Trophoblast cell (in vitro differentiated cells and primary cell): ENCODE data around the gene MYH14.
"Not testable (repeated sequence)": the region's sequence is repeated elsewhere in the genome, so short reads cannot be mapped to it uniquely, and the experiment has no call there.

ENCODE experiments used
- DNase-seq, 2 donors: peaks; one replicate each; pipeline ENCODE4 v3.0.0-alpha.2; 2016
- H2AFZ ChIP-seq: 2 replicates; pipeline ENCODE4 v1.6.1; 2013; ENCODE audit warnings: low read length, moderate library complexity, mild to moderate bottlenecking; ENCODE audit not compliant: insufficient read depth, poor library complexity
- H2AK5ac ChIP-seq: 2 replicates; pipeline ENCODE4 v1.6.1; 2013; ENCODE audit warnings: mild to moderate bottlenecking, low read length
- H2BK120ac ChIP-seq: 2 replicates; pipeline ENCODE4 v1.6.1; 2013; ENCODE audit warnings: low read length, mild to moderate bottlenecking, moderate library complexity; ENCODE audit not compliant: insufficient read depth, poor library complexity
- H2BK12ac ChIP-seq: 2 replicates; pipeline ENCODE4 v1.6.1; 2013; ENCODE audit warnings: mild to moderate bottlenecking, low read length, moderate library complexity
- H2BK5ac ChIP-seq: 2 replicates; pipeline ENCODE4 v1.6.1; 2013; ENCODE audit warnings: low read length, low read depth, moderate library complexity, mild to moderate bottlenecking; ENCODE audit not compliant: poor library complexity
- H3K14ac ChIP-seq: 2 replicates; pipeline ENCODE4 v1.6.1; 2013; ENCODE audit warnings: mild to moderate bottlenecking, low read length
- H3K18ac ChIP-seq: 2 replicates; pipeline ENCODE4 v1.6.1; 2013; ENCODE audit warnings: mild to moderate bottlenecking, low read length
- H3K23ac ChIP-seq: 2 replicates; pipeline ENCODE4 v1.6.1; 2013; ENCODE audit warnings: low read length
- H3K27ac ChIP-seq: 2 replicates; pipeline ENCODE4 v1.5.1; 2013; ENCODE audit warnings: low read depth, mild to moderate bottlenecking, inconsistent platforms, low read length, moderate library complexity
- H3K27me3 ChIP-seq: 2 replicates; pipeline ENCODE4 v1.6.1; 2013; ENCODE audit warnings: inconsistent platforms, mild to moderate bottlenecking, low read length, moderate library complexity; ENCODE audit not compliant: insufficient read depth
- H3K36me3 ChIP-seq, 2 experiments: 1 replicate in 1 of 2; 2 replicates in 1 of 2; pipeline ENCODE4 v1.6.1; 2013; ENCODE audit warnings: low read length in 2 of 2, mild to moderate bottlenecking in 2 of 2, moderate library complexity in 1 of 2; ENCODE audit not compliant: insufficient read depth in 2 of 2, control insufficient read depth in 1 of 2
- H3K4ac ChIP-seq: 2 replicates; pipeline ENCODE4 v1.6.1; 2013; ENCODE audit warnings: low read depth, mild to moderate bottlenecking, low read length, moderate library complexity
- H3K4me1 ChIP-seq, 2 experiments: 1 replicate in 1 of 2; 2 replicates in 1 of 2; pipeline ENCODE4 v1.6.1; 2013; ENCODE audit warnings: low read length in 2 of 2, mild to moderate bottlenecking in 2 of 2, moderate library complexity in 1 of 2; ENCODE audit not compliant: insufficient read depth in 2 of 2, control insufficient read depth in 1 of 2
- H3K4me2 ChIP-seq: 2 replicates; pipeline ENCODE4 v1.6.1; 2013; ENCODE audit warnings: inconsistent platforms, mild to moderate bottlenecking, low read length, moderate library complexity
- H3K4me3 ChIP-seq: 2 replicates; pipeline ENCODE4 v1.5.1; 2013; ENCODE audit warnings: mild to moderate bottlenecking, low read depth, low read length, inconsistent platforms
- H3K79me1 ChIP-seq: one replicate; pipeline ENCODE4 v1.6.1; 2013; ENCODE audit warnings: low read length
- H3K79me2 ChIP-seq: 2 replicates; pipeline ENCODE4 v1.6.1; 2013; ENCODE audit warnings: low read length, mild to moderate bottlenecking; ENCODE audit not compliant: control insufficient read depth, insufficient read depth, poor library complexity
- H3K9ac ChIP-seq: 2 replicates; pipeline ENCODE4 v1.6.1; 2013; ENCODE audit warnings: mild to moderate bottlenecking, low read length
- H3K9me3 ChIP-seq: 2 replicates; pipeline ENCODE4 v1.6.1; 2013; ENCODE audit warnings: low read depth, mild to moderate bottlenecking, control low read depth, inconsistent platforms, low read length; ENCODE audit not compliant: insufficient read depth
- H4K12ac ChIP-seq: 2 replicates; pipeline ENCODE4 v1.6.1; 2013; ENCODE audit warnings: low read depth, mild to moderate bottlenecking, low read length, moderate library complexity
- H4K8ac ChIP-seq: 2 replicates; pipeline ENCODE4 v1.6.1; 2013; ENCODE audit warnings: low read depth, mild to moderate bottlenecking, low read length, moderate library complexity
- H4K91ac ChIP-seq: one replicate; pipeline ENCODE4 v1.6.1; 2013; ENCODE audit warnings: low read depth, mild to moderate bottlenecking, low read length, moderate library complexity
- WGBS: extraction: QIAGEN DNeasy Blood & Tissue Kit; methylation state at CpG from one replicate; pipeline ENCODE4 v1.1.7; 2013; ENCODE audit warnings: missing lambda C conversion rate; ENCODE audit not compliant: insufficient read length, insufficient coverage; ENCODE audit errors: extremely low coverage; 5-methylcytosine and 5-hydroxymethylcytosine counted together

MYH14 gene

DNA sequence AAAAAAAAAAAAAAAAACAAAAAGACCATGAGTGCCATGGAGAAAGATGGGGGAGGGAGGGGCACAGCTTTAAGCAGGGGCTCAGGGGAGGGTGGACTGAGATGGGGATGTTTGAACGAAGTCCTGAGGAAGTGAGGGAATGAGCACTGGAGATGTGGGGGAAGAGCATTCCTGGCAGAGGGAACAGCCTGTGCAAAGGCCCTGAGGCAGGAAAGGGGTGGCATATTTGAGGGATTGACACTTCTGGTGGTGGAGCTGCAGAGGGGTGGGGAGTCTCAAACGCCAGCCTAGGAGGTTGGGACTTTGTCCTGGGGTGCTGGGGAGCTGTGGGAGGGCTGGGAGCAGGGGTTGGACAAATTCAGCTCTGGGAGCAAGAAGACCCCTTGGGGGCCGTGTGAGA, 29.2 kb downstream of the MYH14 start:
- H4K91ac ChIP-seq, result no peak overlapping the region
- no CpG with 5 or more reads among the region's 3 CpGs for WGBS
- no peaks in the 10 kb centered on the region for H3K79me1 ChIP-seq
- no peak overlapping the region for H3K18ac ChIP-seq
- no peaks in the 10 kb centered on the region for H3K79me2 ChIP-seq
- no peak overlapping the region for H4K8ac ChIP-seq
- H3K14ac ChIP-seq, result no peak overlapping the region
- H4K12ac ChIP-seq, result no peak overlapping the region
- H3K36me3 ChIP-seq, result no peaks in the 10 kb centered on the region
- H2BK120ac ChIP-seq, result no peak overlapping the region
- no peaks in the 10 kb centered on the region for H3K9me3 ChIP-seq
- no peak overlapping the region for H2BK12ac ChIP-seq
- no peak overlapping the region for H3K4me2 ChIP-seq
- DNase-seq, result no peak
- no peak overlapping the region for H2AK5ac ChIP-seq
- no peaks in the 10 kb centered on the region for H3K27me3 ChIP-seq
- H3K4ac ChIP-seq, result no peak overlapping the region
- H3K27ac ChIP-seq, result no peak overlapping the region
- H3K23ac ChIP-seq, result no peak overlapping the region
- H3K4me1 ChIP-seq, result peaks cover 0 to 3% of the 10 kb centered on the region in 2 experiments
- H2AFZ ChIP-seq, result no peak overlapping the region
- H2BK5ac ChIP-seq, result no peak overlapping the region
- no peak overlapping the region for H3K4me3 ChIP-seq
- no peak overlapping the region for H3K9ac ChIP-seq

DNA sequence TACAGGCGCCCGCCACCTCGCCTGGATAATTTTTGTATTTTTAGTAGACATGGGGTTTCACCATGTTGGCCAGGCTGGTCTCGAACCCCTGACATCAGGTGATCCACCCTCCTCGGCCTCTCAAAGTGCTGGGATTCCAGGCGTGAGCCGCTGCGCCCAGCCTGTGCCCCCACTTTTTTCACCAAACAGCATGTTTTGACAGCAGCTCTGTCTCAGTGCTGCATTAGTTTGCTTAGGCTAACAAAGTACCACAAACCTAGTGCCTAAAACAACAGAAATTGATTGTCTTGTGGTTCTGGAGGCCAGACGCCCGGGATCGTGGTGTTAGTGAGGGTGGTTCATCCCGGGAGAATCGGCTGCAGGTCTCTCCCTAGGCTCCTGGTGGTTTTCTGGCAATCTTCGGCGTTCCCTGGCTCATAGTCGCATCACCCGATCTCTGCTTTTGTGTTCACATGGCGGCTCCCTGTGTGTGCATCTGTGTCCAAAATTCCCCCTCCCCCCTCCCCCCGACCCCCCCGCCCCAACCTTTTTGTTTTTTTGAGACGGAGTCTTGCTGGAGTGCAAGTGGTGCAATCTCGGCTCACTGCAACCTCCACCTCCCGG, 30.0 kb downstream of the MYH14 start:
- Histone ChIP-seq H3K9ac (no peak overlapping the region), H2AK5ac (no peak overlapping the region), H2BK120ac (no peak overlapping the region), H3K18ac (no peak overlapping the region), H4K12ac (no peak overlapping the region), H3K14ac (no peak overlapping the region), H3K4me3 (no peak overlapping the region), H3K4me1 (peaks cover 0 to 3% of the 10 kb centered on the region in 2 experiments), H3K27ac (no peak overlapping the region), H3K23ac (no peak overlapping the region), H2BK12ac (no peak overlapping the region), H3K79me1 (no peaks in the 10 kb centered on the region), H3K9me3 (no peaks in the 10 kb centered on the region), H3K4ac (no peak overlapping the region), H3K27me3 (no peaks in the 10 kb centered on the region), H3K36me3 (no peaks in the 10 kb centered on the region), H3K79me2 (no peaks in the 10 kb centered on the region), H4K91ac (no peak overlapping the region), H2AFZ (no peak overlapping the region), H4K8ac (no peak overlapping the region), H3K4me2 (no peak overlapping the region), H2BK5ac (no peak overlapping the region)
- no peak for DNase-seq
- no CpG with 5 or more reads among the region's 23 CpGs for WGBS

DNA sequence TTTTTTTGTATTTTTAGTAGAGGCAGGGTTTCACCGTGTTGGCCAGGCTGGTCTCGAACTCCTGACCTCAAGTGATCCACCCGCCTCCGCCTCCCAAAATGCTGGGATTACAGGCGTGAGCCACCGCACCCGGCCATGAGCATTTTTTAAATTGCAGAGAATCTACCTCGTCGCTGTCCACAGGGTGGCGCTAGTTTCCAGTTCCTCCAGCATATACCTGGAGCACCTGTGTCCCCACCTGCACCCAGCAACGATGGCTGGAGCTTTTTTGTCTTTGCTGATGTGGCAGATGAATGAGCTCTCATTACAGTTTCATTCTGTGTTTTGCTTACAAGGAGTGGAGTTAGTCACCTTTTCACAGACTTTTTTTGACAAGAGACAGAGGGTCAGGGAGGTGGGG, 34.1 kb downstream of the MYH14 start:
- WGBS, result no CpG with 5 or more reads among the region's 11 CpGs
- not testable (repeated sequence) for H3K27me3 ChIP-seq, H3K79me2 ChIP-seq, H3K23ac ChIP-seq, H4K8ac ChIP-seq, H3K4me2 ChIP-seq, H3K4me3 ChIP-seq, H2AK5ac ChIP-seq, H3K9ac ChIP-seq, H2BK120ac ChIP-seq, DNase-seq, H4K12ac ChIP-seq, H3K79me1 ChIP-seq, H3K14ac ChIP-seq, H4K91ac ChIP-seq, H2BK5ac ChIP-seq, H3K4ac ChIP-seq, H3K36me3 ChIP-seq, H3K9me3 ChIP-seq, H2AFZ ChIP-seq, H3K18ac ChIP-seq, H3K27ac ChIP-seq, H3K4me1 ChIP-seq, H2BK12ac ChIP-seq

DNA sequence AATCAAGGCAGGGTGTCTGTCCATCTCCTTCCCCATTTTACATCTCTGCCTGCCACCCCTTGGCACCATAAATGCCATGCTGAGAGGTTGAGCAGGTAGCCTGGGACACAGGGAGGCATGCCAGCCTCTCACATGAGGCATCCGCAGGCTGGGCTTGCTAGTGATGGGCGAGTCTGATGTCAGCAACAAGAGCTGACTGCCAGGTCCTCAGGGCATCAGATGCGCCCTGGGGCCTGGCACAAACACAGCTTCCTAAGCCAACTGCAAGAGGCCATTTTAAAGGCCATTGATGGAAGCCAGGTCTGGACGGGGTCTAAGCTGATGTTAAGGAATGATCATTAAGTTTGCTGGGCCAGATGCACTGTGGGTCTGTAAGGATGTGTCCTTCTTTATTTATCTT, 34.6 kb downstream of the MYH14 start:
- no peak for DNase-seq
- H2AK5ac ChIP-seq, result no peak overlapping the region
- H3K9ac ChIP-seq, result no peak overlapping the region
- H3K4ac ChIP-seq, result no peak overlapping the region
- no peaks in the 10 kb centered on the region for H3K79me2 ChIP-seq
- WGBS, result no CpG with 5 or more reads among the region's 4 CpGs
- peaks cover 0 to 3% of the 10 kb centered on the region in 2 experiments for H3K4me1 ChIP-seq
- H3K23ac ChIP-seq, result no peak overlapping the region
- no peak overlapping the region for H2BK120ac ChIP-seq
- no peaks in the 10 kb centered on the region for H3K79me1 ChIP-seq
- no peak overlapping the region for H3K4me3 ChIP-seq
- no peak overlapping the region for H3K18ac ChIP-seq
- no peak overlapping the region for H4K8ac ChIP-seq
- no peaks in the 10 kb centered on the region for H3K27me3 ChIP-seq
- H4K91ac ChIP-seq, result no peak overlapping the region
- H2AFZ ChIP-seq, result no peak overlapping the region
- no peak overlapping the region for H3K27ac ChIP-seq
- no peak overlapping the region for H3K14ac ChIP-seq
- no peak overlapping the region for H4K12ac ChIP-seq
- H2BK5ac ChIP-seq, result no peak overlapping the region
- H3K36me3 ChIP-seq, result no peaks in the 10 kb centered on the region
- H3K9me3 ChIP-seq, result no peaks in the 10 kb centered on the region
- no peak overlapping the region for H3K4me2 ChIP-seq
- H2BK12ac ChIP-seq, result no peak overlapping the region
